Skeletal muscle tissue (tissue), 4 donors: ENCODE results near the gene TMEM88. TPM values are rescaled to one million over a fixed set of nuclear protein-coding genes. Genes with fewer than 3 reads are reported as not detected.
A peak's percentile ranks its signal among the peaks of the same experiment; 100 is the strongest.

Experiments used
- H3K27ac ChIP-seq: one replicate; pipeline ENCODE4 v1.7.0; 2013; ENCODE audit warnings: mild to moderate bottlenecking, low read depth, low read length, inconsistent platforms
- H3K27me3 ChIP-seq, 3 donors: one replicate each; pipeline ENCODE4 v1.7.0; 2013; ENCODE audit warnings: low read length in 3 of 3; ENCODE audit not compliant: control insufficient read depth in 3 of 3, insufficient read depth in 3 of 3
- H3K36me3 ChIP-seq, 3 donors: one replicate each; pipeline ENCODE4 v1.7.0; 2013; ENCODE audit warnings: low read length in 3 of 3; ENCODE audit not compliant: control insufficient read depth in 3 of 3, insufficient read depth in 3 of 3
- H3K4me1 ChIP-seq, 3 donors: one replicate each; pipeline ENCODE4 v1.7.0; 2013; ENCODE audit warnings: low read length in 3 of 3, mild to moderate bottlenecking in 3 of 3; ENCODE audit not compliant: control insufficient read depth in 3 of 3, insufficient read depth in 3 of 3
- H3K4me3 ChIP-seq, 3 donors: one replicate each; pipeline ENCODE4 v1.7.0; 2013; ENCODE audit warnings: low read length in 3 of 3
- H3K9ac ChIP-seq, 3 donors: one replicate each; pipeline ENCODE4 v1.7.0; 2013; ENCODE audit warnings: low read length in 3 of 3, mild to moderate bottlenecking in 3 of 3, moderate library complexity in 2 of 3, low read depth in 1 of 3
- H3K9me3 ChIP-seq, 3 donors: one replicate each; pipeline ENCODE4 v1.7.0; 2013; ENCODE audit warnings: low read length in 3 of 3; ENCODE audit not compliant: control insufficient read depth in 3 of 3
- total RNA-seq: library from RNA; depleted of rRNA; stranded (reverse); fragments of >200 nt; gene quantifications from one replicate; pipeline ENCODE4 v1.2.3, GENCODE V29; 2014
- donor health status: Osteomylitis.

TMEM88 gene
- total RNA-seq, 1 donor from 2014 or later, result 7.3 TPM

DNA sequence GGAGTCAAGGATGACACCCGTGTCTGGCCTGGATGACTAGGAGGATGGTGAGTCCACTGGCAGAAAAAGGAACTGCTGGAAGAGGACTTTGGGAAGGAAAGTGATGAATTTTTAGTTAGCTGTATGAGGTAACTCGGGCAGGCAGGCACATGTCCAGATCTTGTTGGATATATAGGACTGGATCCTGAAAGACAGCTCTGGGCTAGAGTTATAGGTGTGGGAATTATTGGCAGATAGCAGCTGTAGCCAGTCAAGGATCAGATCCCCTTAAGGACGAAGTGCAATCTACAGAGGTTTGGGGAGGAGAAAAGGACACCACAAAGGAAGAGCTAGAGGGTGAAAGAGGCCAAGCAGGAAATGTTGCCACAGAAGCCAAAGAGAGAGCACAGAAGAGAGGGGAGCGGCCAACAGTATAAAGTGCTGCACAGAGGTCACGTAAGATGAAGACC, 13.0 kb downstream of the TMEM88 start:
- Histone ChIP-seq H3K4me1 (peaks cover 0 to 5% (median under 1%) of the 10 kb centered on the region in 3 donors), H3K36me3 (peaks cover 0 to 2% (median 0%) of the 10 kb centered on the region in 3 donors), H3K9me3 (no peaks in the 10 kb centered on the region), H3K27ac (no peak overlapping the region), H3K9ac (no peak overlapping the region), H3K27me3 (no peaks in the 10 kb centered on the region), H3K4me3 (no peak overlapping the region)

DNA sequence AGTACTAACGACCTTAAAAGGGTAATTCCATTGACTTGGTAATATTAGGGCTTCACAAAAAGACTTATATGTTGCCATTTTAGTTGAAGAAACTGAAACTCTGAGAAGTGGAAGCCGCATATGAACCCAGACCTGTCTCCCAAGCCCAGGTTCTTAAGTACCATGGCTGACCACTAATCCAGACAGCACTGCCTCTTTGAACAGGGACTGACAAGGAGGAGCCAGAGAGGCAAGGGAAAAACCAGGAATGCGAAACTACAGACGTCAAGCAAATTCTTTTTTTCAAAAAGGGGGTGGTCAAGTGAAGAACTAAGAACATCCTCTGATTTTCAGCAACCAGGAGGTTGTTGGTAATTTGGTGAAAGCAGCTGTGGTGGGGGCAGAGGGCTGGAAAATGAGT, 18.2 kb downstream of the TMEM88 start:
- H3K4me3 ChIP-seq, result no peak overlapping the region
- H3K9ac ChIP-seq, result no peak overlapping the region
- peaks cover 0 to 2% (median 0%) of the 10 kb centered on the region in 3 donors for H3K36me3 ChIP-seq
- no peaks in the 10 kb centered on the region for H3K4me1 ChIP-seq
- no peaks in the 10 kb centered on the region for H3K27me3 ChIP-seq
- H3K27ac ChIP-seq, result no peak overlapping the region
- no peaks in the 10 kb centered on the region for H3K9me3 ChIP-seq

DNA sequence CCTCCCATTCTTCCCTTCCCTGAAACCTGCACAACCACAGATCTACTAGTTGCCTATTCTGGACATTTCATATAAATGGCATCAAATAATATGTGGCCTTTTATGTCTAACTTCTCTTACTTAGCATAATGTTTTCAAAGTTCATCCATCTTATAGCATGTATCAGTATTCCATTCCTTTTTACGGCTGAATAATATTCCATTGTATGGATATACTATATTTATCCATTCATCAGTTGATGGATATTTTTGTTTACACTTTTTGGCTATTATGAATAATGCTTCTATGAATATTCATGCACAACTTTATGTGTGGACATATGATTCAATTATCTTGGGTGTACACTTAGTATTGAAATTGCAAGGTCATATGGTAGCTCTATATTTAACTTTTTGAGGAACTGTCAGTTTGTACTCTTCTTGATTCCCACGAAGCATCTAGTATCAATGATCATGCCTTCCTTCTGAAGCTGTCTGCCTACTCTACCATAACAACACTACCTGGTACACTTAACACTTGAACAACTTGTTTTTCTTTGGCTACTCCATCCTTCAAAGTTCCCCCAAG, 21.0 kb downstream of the TMEM88 start:
- Histone ChIP-seq H3K4me3 (no peak overlapping the region), H3K27ac (no peak overlapping the region), H3K4me1 (no peaks in the 10 kb centered on the region), H3K27me3 (peaks cover 0 to 9% (median 0%) of the 10 kb centered on the region in 3 donors), H3K36me3 (peaks cover 0 to 4% (median 0%) of the 10 kb centered on the region in 3 donors), H3K9ac (no peak overlapping the region), H3K9me3 (no peaks in the 10 kb centered on the region)

DNA sequence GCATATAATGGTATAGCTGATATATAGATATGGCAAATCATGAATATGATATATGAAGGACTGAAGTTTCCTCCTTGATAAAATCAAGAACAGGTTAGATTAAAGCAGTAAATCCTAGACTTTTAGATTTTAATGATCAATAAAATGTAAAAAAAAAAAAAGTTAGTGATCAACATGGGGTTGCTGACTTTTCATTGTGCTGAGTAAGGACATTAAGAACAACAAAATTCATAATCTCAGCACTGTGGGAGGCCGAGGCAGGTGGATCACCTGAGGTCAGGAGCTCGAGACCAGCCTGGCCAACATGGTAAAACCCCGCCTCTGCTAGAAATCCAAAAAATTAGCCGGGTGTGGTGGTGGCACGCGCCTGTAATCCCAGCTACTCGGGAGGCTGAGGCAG, 23.4 kb downstream of the TMEM88 start:
- H3K4me1 ChIP-seq, result no peaks in the 10 kb centered on the region
- peaks cover 0 to 3% (median 0%) of the 10 kb centered on the region in 3 donors for H3K36me3 ChIP-seq
- peaks cover 0 to 16% (median 11%) of the 10 kb centered on the region in 3 donors for H3K27me3 ChIP-seq

DNA sequence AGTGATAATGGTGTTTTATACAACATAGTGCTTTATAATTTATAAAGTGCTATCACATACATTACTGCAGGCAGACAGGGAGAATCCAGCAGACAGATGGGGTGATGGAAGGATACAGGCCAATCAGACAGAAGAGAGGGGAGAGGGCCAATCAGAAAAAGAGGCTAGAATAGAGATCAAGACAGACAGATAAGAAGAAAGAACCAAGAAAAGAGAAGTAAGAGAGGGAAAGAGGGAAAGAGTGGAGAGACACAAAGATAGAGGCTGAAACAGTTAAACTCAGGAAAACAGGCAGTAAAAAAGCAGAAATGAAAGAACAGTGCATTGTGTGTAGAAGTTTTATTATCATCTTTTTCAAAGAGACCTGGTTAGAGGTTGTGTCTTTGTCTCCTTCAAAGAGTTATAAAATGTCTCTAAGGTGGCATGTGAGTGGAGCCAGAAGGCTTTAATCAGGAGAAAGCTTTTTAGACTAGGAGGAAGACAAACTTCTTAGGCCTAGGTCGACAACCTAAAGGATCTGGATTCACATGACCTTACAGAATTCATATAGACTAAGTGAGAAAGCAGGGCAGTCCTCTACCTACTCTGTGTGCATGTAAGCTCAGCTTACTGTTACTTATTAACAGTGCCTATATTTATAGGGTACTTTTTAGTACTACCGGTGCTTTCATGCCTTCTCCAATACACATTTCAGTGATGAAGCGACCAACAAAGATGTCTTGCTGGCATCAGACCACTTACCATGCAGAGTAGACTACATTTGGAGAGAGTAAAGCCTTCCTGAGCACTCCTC, 25.4 kb downstream of the TMEM88 start:
- no peaks in the 10 kb centered on the region for H3K9me3 ChIP-seq
- no peak overlapping the region for H3K9ac ChIP-seq
- H3K4me1 ChIP-seq, result no peaks in the 10 kb centered on the region
- H3K27me3 ChIP-seq, result peaks cover 0 to 16% (median 11%) of the 10 kb centered on the region in 3 donors
- no peak overlapping the region for H3K27ac ChIP-seq
- H3K36me3 ChIP-seq, result peaks cover 0 to 3% (median 0%) of the 10 kb centered on the region in 3 donors
- no peak overlapping the region for H3K4me3 ChIP-seq

More for the DNA sequence above, 23.4 kb downstream of the TMEM88 start:
- no peak overlapping the region for H3K4me3 ChIP-seq
- no peak overlapping the region for H3K27ac ChIP-seq
- H3K9me3 ChIP-seq, result no peaks in the 10 kb centered on the region
- H3K9ac ChIP-seq, result no peak overlapping the region

DNA sequence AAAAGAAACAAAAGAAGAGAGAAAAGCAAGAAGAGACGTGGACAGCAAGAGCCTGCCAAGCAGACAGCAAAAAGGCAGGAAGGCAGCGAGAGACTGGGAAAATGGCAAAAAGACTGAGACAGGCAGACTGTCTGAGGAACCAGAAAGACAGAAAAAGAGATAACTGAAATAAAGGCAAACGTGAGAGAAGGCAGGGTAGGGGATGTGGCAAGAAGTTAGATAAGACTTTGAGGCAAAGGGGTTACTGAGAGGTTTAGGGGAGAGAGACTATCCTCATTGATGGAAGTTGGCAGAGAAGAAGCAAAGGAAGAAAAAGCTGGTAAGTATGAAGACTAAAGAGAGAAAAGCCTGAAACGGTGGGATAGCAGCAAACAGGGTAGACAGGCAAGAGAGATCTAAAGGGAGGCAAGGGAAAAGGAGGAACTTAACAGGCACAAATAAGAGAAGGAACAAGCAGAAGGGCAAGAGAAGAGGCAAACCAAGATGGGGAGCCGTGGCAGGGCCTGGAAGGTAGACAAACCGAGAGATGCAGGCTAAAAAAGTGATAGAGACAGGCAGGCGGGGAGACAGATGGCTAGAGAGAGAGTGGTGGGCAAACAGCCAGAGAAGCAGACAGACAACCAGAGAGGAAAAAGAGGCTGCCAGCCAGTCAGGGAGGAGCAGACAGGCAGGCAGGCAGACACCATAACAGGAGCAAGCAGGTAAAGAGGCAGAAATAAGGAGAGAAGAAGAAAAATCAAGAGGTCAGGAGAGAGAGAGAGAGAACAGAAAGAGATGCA, 26.6 kb downstream of the TMEM88 start:
- peaks cover 10% of the 10 kb centered on the region in 3 donors for H3K4me1 ChIP-seq
- H3K9me3 ChIP-seq, result no peaks in the 10 kb centered on the region
- H3K27ac ChIP-seq, result no peak overlapping the region
- H3K4me3 ChIP-seq, result no peak overlapping the region
- no peak overlapping the region for H3K9ac ChIP-seq
- peaks cover 0 to 3% (median 0%) of the 10 kb centered on the region in 3 donors for H3K36me3 ChIP-seq
- peaks cover 0 to 25% (median 22%) of the 10 kb centered on the region in 3 donors for H3K27me3 ChIP-seq

DNA sequence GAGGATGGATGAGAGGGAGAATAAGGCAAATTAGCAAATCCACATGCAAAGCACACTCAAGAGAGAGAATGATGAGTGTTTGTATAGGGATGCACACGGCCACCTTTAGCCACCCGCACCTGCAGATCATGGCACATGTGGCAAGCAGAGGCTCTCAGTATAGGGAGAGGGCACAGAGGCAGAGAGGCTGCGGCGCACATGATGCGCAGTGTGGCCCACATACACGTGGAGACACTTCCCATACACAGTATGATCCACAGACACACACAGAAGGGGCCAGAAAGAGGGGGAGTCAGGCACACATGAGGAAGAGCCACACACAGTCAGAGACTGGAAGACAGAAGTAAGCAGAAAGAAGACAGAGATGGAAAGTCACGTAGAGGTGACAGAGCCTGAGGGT, 27.2 kb downstream of the TMEM88 start:
- no peak overlapping the region for H3K4me3 ChIP-seq
- peaks cover 16% of the 10 kb centered on the region in 3 donors for H3K4me1 ChIP-seq
- peaks cover 0 to 28% (median 25%) of the 10 kb centered on the region in 3 donors for H3K27me3 ChIP-seq
- H3K27ac ChIP-seq, result no peak overlapping the region
- H3K36me3 ChIP-seq, result peaks cover 0 to 3% (median 0%) of the 10 kb centered on the region in 3 donors
- no peaks in the 10 kb centered on the region for H3K9me3 ChIP-seq
- H3K9ac ChIP-seq, result no peak overlapping the region

DNA sequence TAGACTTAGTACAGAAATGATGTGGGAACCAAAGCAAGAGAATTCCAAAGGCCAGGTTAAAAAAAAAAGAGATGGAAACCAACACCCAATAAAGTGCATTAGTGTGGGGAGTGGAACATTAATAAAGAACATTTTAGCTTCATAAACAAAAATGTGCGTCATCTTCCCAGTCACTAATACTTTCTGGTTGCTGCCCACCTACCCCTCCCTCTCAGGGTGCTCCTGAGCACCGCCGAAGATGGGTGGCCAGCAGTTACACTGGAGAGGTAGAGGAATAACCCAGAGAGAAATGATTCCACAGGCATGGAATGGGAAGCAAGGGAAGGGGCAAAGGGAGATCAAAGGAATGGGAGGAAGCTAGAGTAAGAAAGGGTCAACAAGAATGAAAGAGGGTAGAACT, 27.8 kb downstream of the TMEM88 start:
- Histone ChIP-seq H3K27ac (no peak overlapping the region), H3K4me1 (peaks cover 21 to 22% (median 21%) of the 10 kb centered on the region in 3 donors)

DNA sequence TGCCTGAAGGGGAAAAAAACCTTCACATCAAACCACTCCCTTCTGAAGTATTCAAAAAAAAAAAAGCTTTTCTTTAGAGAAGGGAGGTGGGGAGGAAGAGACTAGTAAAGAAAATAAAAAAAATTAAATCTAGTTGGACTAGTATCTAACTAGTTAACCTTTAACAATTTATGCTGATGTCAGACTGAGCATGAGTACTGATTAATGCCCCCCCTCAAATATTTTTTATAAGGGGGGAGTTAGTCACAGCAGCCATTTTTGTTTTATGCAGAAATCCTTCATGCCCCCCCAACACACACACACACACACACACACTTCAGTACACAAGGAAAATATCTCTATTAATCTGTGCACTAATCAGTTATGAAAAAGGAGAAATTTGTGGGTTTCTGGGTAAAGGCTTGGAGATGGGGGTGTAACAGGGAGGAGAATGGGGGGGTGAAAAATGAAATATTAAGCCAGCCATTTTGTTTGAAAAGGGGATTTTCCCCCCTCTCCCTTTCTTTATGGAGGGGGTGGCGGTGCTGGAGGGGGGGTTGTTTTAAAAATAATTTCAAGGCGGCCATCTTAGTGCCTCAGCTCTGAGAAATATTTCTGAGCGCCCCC, 29.0 kb downstream of the TMEM88 start:
- no peak overlapping the region for H3K27ac ChIP-seq
- H3K9ac ChIP-seq, result no peak overlapping the region
- no peaks in the 10 kb centered on the region for H3K9me3 ChIP-seq
- H3K4me3 ChIP-seq, result peak overlapping the region in 1 of 3 donors; percentile 14
- peaks cover 0 to 41% (median 25%) of the 10 kb centered on the region in 3 donors for H3K27me3 ChIP-seq
- H3K36me3 ChIP-seq, result peaks cover 0 to 3% (median 0%) of the 10 kb centered on the region in 3 donors
- peaks cover 33 to 35% (median 33%) of the 10 kb centered on the region in 3 donors for H3K4me1 ChIP-seq

More for the DNA sequence above, 27.8 kb downstream of the TMEM88 start:
- no peak overlapping the region for H3K9ac ChIP-seq
- no peaks in the 10 kb centered on the region for H3K9me3 ChIP-seq
- H3K4me3 ChIP-seq, result no peak overlapping the region
- H3K36me3 ChIP-seq, result peaks cover 0 to 3% (median 0%) of the 10 kb centered on the region in 3 donors
- H3K27me3 ChIP-seq, result peaks cover 0 to 31% (median 25%) of the 10 kb centered on the region in 3 donors
